Neural cell (in vitro differentiated cells): ENCODE data around the gene HRC. TPM values are rescaled to one million over a fixed set of nuclear protein-coding genes. Genes with fewer than 3 reads are reported as not detected.

ENCODE experiments used
- H2AFZ ChIP-seq: fragments of 200-600, 300-800 bp; sonication (generic), shearing (Covaris generic); 2 replicates; pipeline ENCODE4 v1.6.0; 2014; ENCODE audit warnings: low read depth, mild to moderate bottlenecking, antibody characterized with exemption, low read length, moderate library complexity
- H3F3A ChIP-seq: fragments of 200-600 bp; shearing (Covaris generic); 2 replicates; pipeline ENCODE4 v1.6.1; 2016; ENCODE audit warnings: mild to moderate bottlenecking, moderate library complexity, mixed read lengths, antibody characterized with exemption, low read length; ENCODE audit not compliant: insufficient read depth, poor library complexity, severe bottlenecking
- H3K27ac ChIP-seq: fragments of 200-600, 300-800 bp; sonication (generic), shearing (Covaris generic); 2 replicates; pipeline ENCODE4 v1.5.1; 2014; ENCODE audit warnings: mild to moderate bottlenecking, low read length, moderate library complexity
- H3K27me3 ChIP-seq: fragments of 300-800, 200-600 bp; sonication (generic), shearing (Covaris generic); 2 replicates; pipeline ENCODE4 v1.6.0; 2014; ENCODE audit warnings: mild to moderate bottlenecking, low read depth, low read length, moderate library complexity; ENCODE audit not compliant: insufficient read depth
- H3K36me3 ChIP-seq: fragments of 300-800, 200-600 bp; sonication (generic), shearing (Covaris generic); 2 replicates; pipeline ENCODE4 v1.5.1; 2014; ENCODE audit warnings: mild to moderate bottlenecking, antibody characterized with exemption, low read length, moderate library complexity; ENCODE audit not compliant: insufficient read depth
- H3K4me2 ChIP-seq: fragments of 300-800, 200-600 bp; sonication (generic), shearing (Covaris generic); 2 replicates; pipeline ENCODE4 v1.6.0; 2014; ENCODE audit warnings: mild to moderate bottlenecking, low read length
- H3K4me3 ChIP-seq: fragments of 300-800, 200-600 bp; sonication (generic), shearing (Covaris generic); 2 replicates; pipeline ENCODE4 v1.5.1; 2014; ENCODE audit warnings: mild to moderate bottlenecking, low read length, moderate library complexity
- H3K79me2 ChIP-seq: fragments of 200-600 bp; shearing (Covaris generic); replicated peaks from 2 replicates; pipeline ENCODE4 v1.6.0; 2014; ENCODE audit warnings: mild to moderate bottlenecking, low read length, moderate library complexity; ENCODE audit not compliant: insufficient read depth
- H3K9ac ChIP-seq: fragments of 300-800, 200-600 bp; sonication (generic), shearing (Covaris generic); 2 replicates; pipeline ENCODE4 v1.6.1; 2016; ENCODE audit warnings: mild to moderate bottlenecking, low read length, mixed read lengths
- H3K9me2 ChIP-seq: fragments of 200-600 bp; shearing (Covaris generic); 2 replicates; pipeline ENCODE4 v1.6.1; 2016; ENCODE audit warnings: mild to moderate bottlenecking, low read length, mixed read lengths; ENCODE audit not compliant: insufficient read depth
- H3K9me3 ChIP-seq: fragments of 200-600, 300-800 bp; sonication (generic), shearing (Covaris generic); 2 replicates; pipeline ENCODE4 v1.6.1; 2016; ENCODE audit warnings: mild to moderate bottlenecking, mixed run types, low read length, moderate library complexity, mixed read lengths
- H4K20me1 ChIP-seq: fragments of 200-600 bp; shearing (Covaris generic); 2 replicates; pipeline ENCODE4 v1.6.1; 2016; ENCODE audit warnings: mild to moderate bottlenecking, mixed run types; ENCODE audit not compliant: insufficient read depth
- EP300 ChIP-seq: fragments of 450-650 bp; conservative IDR thresholded peaks from 2 replicates; pipeline ENCODE4 v1.6.1; 2014; ENCODE audit warnings: antibody characterized with exemption, mild to moderate bottlenecking, moderate library complexity; ENCODE audit not compliant: poor library complexity, severe bottlenecking
- EZH2 ChIP-seq: fragments of 200-600, 300-800 bp; shearing (Covaris generic), sonication (generic); IDR thresholded peaks from 2 replicates; pipeline ENCODE4 v1.6.1; 2014; ENCODE audit warnings: antibody characterized with exemption, low read length, borderline replicate concordance, mild to moderate bottlenecking; ENCODE audit not compliant: insufficient read depth, poor library complexity, severe bottlenecking
- MXI1 ChIP-seq: fragments of 450-650 bp; conservative IDR thresholded peaks from 2 replicates; pipeline ENCODE4 v1.6.1; 2014; ENCODE audit warnings: antibody characterized with exemption, mild to moderate bottlenecking; ENCODE audit not compliant: poor library complexity, severe bottlenecking
- POLR2AphosphoS5 ChIP-seq: IDR thresholded peaks from 2 replicates; pipeline ENCODE4 v1.6.1; 2012
- RAD21 ChIP-seq: fragments of 450-650 bp; conservative IDR thresholded peaks from 2 replicates; pipeline ENCODE4 v1.6.1; 2014; ENCODE audit warnings: antibody characterized with exemption, mild to moderate bottlenecking, moderate library complexity
- SMC3 ChIP-seq: fragments of 450-650 bp; conservative IDR thresholded peaks from 2 replicates; pipeline ENCODE4 v1.6.1; 2014; ENCODE audit warnings: antibody characterized with exemption, mild to moderate bottlenecking, moderate library complexity; ENCODE audit not compliant: poor library complexity
- TAF1 ChIP-seq: IDR thresholded peaks from 2 replicates; pipeline ENCODE4 v1.6.1; 2012; ENCODE audit warnings: low read depth
- polyA plus RNA-seq: library from polyadenylated mRNA; depleted of rRNA; stranded (reverse); fragments of >200 nt; gene quantifications from 2 replicates; pipeline ENCODE4 v1.2.3, GENCODE V29; 2014
- TF ChIP-seq, protein P1 (sequence below): fragments of 450-650 bp; IDR thresholded peaks from 2 replicates; pipeline ENCODE4 v1.5.1; 2014; ENCODE audit warnings: antibody characterized with exemption, mild to moderate bottlenecking, moderate library complexity; ENCODE audit not compliant: poor library complexity, severe bottlenecking
- TF ChIP-seq, protein P2 (sequence below): IDR thresholded peaks from 2 replicates; pipeline ENCODE4 v1.6.1; 2012; ENCODE audit warnings: borderline replicate concordance

HRC gene
- polyA plus RNA-seq, 1 donor from 2014 or later, result not detected

DNA sequence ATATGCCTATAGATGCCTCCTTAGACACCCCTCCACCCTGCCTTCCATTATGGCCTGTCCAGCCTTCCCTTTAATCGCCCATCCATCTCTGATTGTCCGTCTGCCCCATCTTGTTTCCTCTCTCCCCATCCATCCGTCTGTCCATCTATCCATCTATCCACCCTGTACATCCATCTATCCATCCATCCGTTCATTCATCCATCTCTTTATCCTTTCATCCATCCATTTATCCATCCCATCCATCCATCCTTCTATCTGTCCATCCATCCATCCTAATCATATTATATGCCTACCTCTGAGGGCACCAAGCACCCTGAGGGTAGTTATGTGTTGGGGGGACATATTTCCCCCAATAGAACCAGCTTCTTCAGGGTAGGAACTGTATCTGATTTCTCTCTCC, 25.5 kb upstream of the HRC start:
- Histone ChIP-seq H3K79me2 (no peaks in the 10 kb centered on the region), H3K9ac (no peak overlapping the region), H3K27me3 (no peaks in the 10 kb centered on the region), H3K36me3 (peaks cover 5% of the 10 kb centered on the region), H2AFZ (no peak overlapping the region), H3K9me3 (no peaks in the 10 kb centered on the region), H3K9me2 (no peaks in the 10 kb centered on the region), H3K27ac (no peak overlapping the region), H3K4me2 (no peak overlapping the region), H3K4me3 (no peak overlapping the region), H3F3A (no peaks in the 10 kb centered on the region), H4K20me1 (no peaks in the 10 kb centered on the region)
- TF ChIP-seq TAF1 (no peak), EZH2 (no peak), POLR2AphosphoS5 (no peak), RAD21 (no peak), EP300 (no peak), MXI1 (no peak), SMC3 (no peak)
- TF ChIP-seq, protein P1, sequence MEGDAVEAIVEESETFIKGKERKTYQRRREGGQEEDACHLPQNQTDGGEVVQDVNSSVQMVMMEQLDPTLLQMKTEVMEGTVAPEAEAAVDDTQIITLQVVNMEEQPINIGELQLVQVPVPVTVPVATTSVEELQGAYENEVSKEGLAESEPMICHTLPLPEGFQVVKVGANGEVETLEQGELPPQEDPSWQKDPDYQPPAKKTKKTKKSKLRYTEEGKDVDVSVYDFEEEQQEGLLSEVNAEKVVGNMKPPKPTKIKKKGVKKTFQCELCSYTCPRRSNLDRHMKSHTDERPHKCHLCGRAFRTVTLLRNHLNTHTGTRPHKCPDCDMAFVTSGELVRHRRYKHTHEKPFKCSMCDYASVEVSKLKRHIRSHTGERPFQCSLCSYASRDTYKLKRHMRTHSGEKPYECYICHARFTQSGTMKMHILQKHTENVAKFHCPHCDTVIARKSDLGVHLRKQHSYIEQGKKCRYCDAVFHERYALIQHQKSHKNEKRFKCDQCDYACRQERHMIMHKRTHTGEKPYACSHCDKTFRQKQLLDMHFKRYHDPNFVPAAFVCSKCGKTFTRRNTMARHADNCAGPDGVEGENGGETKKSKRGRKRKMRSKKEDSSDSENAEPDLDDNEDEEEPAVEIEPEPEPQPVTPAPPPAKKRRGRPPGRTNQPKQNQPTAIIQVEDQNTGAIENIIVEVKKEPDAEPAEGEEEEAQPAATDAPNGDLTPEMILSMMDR, result no peak
- TF ChIP-seq, protein P2, sequence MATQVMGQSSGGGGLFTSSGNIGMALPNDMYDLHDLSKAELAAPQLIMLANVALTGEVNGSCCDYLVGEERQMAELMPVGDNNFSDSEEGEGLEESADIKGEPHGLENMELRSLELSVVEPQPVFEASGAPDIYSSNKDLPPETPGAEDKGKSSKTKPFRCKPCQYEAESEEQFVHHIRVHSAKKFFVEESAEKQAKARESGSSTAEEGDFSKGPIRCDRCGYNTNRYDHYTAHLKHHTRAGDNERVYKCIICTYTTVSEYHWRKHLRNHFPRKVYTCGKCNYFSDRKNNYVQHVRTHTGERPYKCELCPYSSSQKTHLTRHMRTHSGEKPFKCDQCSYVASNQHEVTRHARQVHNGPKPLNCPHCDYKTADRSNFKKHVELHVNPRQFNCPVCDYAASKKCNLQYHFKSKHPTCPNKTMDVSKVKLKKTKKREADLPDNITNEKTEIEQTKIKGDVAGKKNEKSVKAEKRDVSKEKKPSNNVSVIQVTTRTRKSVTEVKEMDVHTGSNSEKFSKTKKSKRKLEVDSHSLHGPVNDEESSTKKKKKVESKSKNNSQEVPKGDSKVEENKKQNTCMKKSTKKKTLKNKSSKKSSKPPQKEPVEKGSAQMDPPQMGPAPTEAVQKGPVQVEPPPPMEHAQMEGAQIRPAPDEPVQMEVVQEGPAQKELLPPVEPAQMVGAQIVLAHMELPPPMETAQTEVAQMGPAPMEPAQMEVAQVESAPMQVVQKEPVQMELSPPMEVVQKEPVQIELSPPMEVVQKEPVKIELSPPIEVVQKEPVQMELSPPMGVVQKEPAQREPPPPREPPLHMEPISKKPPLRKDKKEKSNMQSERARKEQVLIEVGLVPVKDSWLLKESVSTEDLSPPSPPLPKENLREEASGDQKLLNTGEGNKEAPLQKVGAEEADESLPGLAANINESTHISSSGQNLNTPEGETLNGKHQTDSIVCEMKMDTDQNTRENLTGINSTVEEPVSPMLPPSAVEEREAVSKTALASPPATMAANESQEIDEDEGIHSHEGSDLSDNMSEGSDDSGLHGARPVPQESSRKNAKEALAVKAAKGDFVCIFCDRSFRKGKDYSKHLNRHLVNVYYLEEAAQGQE, result no peak

DNA sequence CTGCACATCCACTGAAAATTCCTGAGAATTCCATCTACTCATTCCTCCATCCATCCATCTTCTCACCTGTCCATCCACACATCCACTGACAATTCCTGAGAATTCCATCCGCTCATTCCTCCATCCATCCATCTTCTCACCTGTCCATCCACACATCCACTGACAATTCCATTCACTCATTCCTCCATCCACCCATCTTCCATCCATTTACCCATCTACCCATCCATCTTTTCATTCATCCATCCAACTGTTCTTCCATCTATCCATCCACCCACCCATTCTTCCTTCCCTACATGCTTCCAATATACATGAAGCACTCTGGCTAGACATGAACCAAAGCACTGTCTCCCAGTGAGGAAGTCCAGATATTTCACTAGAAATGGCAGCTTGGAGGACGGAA, 18.0 kb upstream of the HRC start:
- Histone ChIP-seq H3K9me3 (no peaks in the 10 kb centered on the region), H2AFZ (no peak overlapping the region), H3K36me3 (no peaks in the 10 kb centered on the region), H3K79me2 (no peaks in the 10 kb centered on the region), H3K9me2 (no peaks in the 10 kb centered on the region), H3K27me3 (no peaks in the 10 kb centered on the region), H3K4me2 (no peak overlapping the region), H3F3A (no peaks in the 10 kb centered on the region), H3K9ac (no peak overlapping the region), H3K27ac (no peak overlapping the region), H3K4me3 (no peak overlapping the region), H4K20me1 (no peaks in the 10 kb centered on the region)
- TF ChIP-seq TAF1 (no peak), RAD21 (no peak), POLR2AphosphoS5 (no peak), MXI1 (no peak), EP300 (no peak), EZH2 (no peak), SMC3 (no peak)
- TF ChIP-seq, protein P1, result no peak
- TF ChIP-seq, protein P2, result no peak
